ENCODE data around the gene DPY30. TPM values are rescaled to one million over a fixed set of nuclear protein-coding genes. Genes with fewer than 3 reads are reported as not detected.

The DPY30 gene
- total RNA-seq (42.0 and 43.4 TPM in 2 replicates), polyA plus RNA-seq (56.8 and 64.8 TPM in 2 replicates), polyA minus RNA-seq (15.0 and 17.3 TPM in 2 replicates)
- 61.5 TPM for total RNA-seq (2013)

- ChIA-PET POLR2A (interaction anchor here (0.6 to 2.5 kb wide), 6 partner anchors 16 to 56 kb away, joined by 3 to 27 read pairs (median 4); partner anchors contain the start of genes MEMO1 and SPAST), CTCF (interaction anchor here (0.5 to 2.6 kb wide), 8 partner anchors 17 to 121 kb away, joined by 3 to 16 read pairs (median 4); partner anchors contain the start of genes MEMO1 and SPAST)
- peak; percentile 94 for DNase-seq
- H3K4me2 ChIP-seq (replicated peaks; ENCODE audit: low read depth, low read length, poor library complexity, severe bottlenecking), result peak within 1 kb of the TSS; percentile 79
- no peaks in the 10 kb centered on the region for H3K9me3 ChIP-seq (ENCODE audit: control extremely low read depth in 1 of 3, control insufficient read depth in 2 of 3, insufficient read depth in 1 of 3, low read length in 2 of 3)
- intact Hi-C loops (cut with micrococcal nuclease), result loop anchor here (1.0 kb wide), 3 partner anchors 24 to 59 kb away; partner anchors contain the start of genes MEMO1 and SPAST
- ATAC-seq (ENCODE audit: low read depth), result peak; percentile 95
- Mint-ChIP-seq H3K9me3 (ENCODE audit: insufficient read depth) (no peaks in the 10 kb centered on the region), H3K27me3 (no peaks in the 10 kb centered on the region), H3K4me1 (peaks cover 19% of the 10 kb centered on the region), H3K27ac (peak within 1 kb of the TSS; percentile 97), H3K4me3 (peak within 1 kb of the TSS; percentile 97)
- no peaks in the 10 kb centered on the region for H3K27me3 ChIP-seq (replicated peaks in 1 of 4; ENCODE audit: control extremely low read depth in 1 of 4, control insufficient read depth in 3 of 4, insufficient read depth in 4 of 4, low read length in 3 of 4)
- H3K79me2 ChIP-seq (ENCODE audit: control insufficient read depth, insufficient read depth, low read length), result peaks cover 18% of the 10 kb centered on the region
- under 1% methylated on average over 35 of the region's 43 CpGs for WGBS (ENCODE audit: insufficient coverage)
- H3K9ac ChIP-seq (ENCODE audit: low read length), result peak within 1 kb of the TSS; percentile 79
- peaks cover 0 to 8% of the 10 kb centered on the region in 2 experiments for H3K36me3 ChIP-seq (replicated peaks in 1 of 2; ENCODE audit: control extremely low read depth in 1 of 2, control insufficient read depth in 1 of 2, extremely low read depth in 1 of 2, insufficient read depth in 2 of 2, low read length in 1 of 2)
- TF ChIP-seq EZH2 (IDR thresholded peaks at IDR 0.05; ENCODE audit: borderline replicate concordance, insufficient read depth, low read depth, low read length, poor library complexity, severe bottlenecking) (no peak), CTCF (IDR thresholded peaks at IDR 0.05) (no peak)
- H3K4me1 ChIP-seq (ENCODE audit: control insufficient read depth in 2 of 2, insufficient read depth in 2 of 2, low read length in 2 of 2), result peaks cover 5 to 12% of the 10 kb centered on the region in 2 donors
- H2AFZ ChIP-seq (ENCODE audit: insufficient read depth, low read depth, low read length, poor library complexity, severe bottlenecking), result peak within 1 kb of the TSS; percentile 89
- H3K27ac ChIP-seq (ENCODE audit: low read length in 2 of 2), result peak within 1 kb of the TSS; percentile 73 to 76
- peak within 1 kb of the TSS; percentile 58 to 86 (median 78) for H3K4me3 ChIP-seq (ENCODE audit: control extremely low read depth in 1 of 5, extremely low read depth in 1 of 5, insufficient read depth in 1 of 5, low read depth in 2 of 5, low read length in 4 of 5)
- H4K20me1 ChIP-seq (ENCODE audit: control insufficient read depth, insufficient read depth, low read length, poor library complexity, severe bottlenecking), result no peaks in the 10 kb centered on the region
Measured at GRCh38 chr2:32039447-32040219, at the start of gene DPY30. TSS of gene DPY30 (minus strand) at chr2:32039805. CDS start at chr2:32039456, 349 bp downstream.

GRCh38 chr2:32074134-32074506 lies 34.5 kb upstream of the DPY30 start:
- intact Hi-C loops (cut with micrococcal nuclease), result no loop called here
- 100% methylated on average over 1 of the region's 2 CpGs for WGBS (ENCODE audit: insufficient coverage)
- Mint-ChIP-seq H3K27me3 (no peaks in the 10 kb centered on the region), H3K4me3 (no peak overlapping the region), H3K27ac (no peak overlapping the region), H3K9me3 (ENCODE audit: insufficient read depth) (no peaks in the 10 kb centered on the region), H3K4me1 (peaks cover 24% of the 10 kb centered on the region)
- peaks cover 18% of the 10 kb centered on the region for H4K20me1 ChIP-seq (ENCODE audit: control insufficient read depth, insufficient read depth, low read length, poor library complexity, severe bottlenecking)
- no peak overlapping the region for H3K4me2 ChIP-seq (replicated peaks; ENCODE audit: low read depth, low read length, poor library complexity, severe bottlenecking)
- CTCF ChIA-PET, result interaction anchor here (1.1 kb wide), 1 partner anchor 10 kb away, joined by 3 read pairs; no protein-coding TSS in a partner anchor
- peaks cover 9 to 10% of the 10 kb centered on the region in 2 experiments for H3K36me3 ChIP-seq (replicated peaks in 1 of 2; ENCODE audit: control extremely low read depth in 1 of 2, control insufficient read depth in 1 of 2, extremely low read depth in 1 of 2, insufficient read depth in 2 of 2, low read length in 1 of 2)
- DNase-seq, result no peak
- H3K9ac ChIP-seq (ENCODE audit: low read length), result no peak overlapping the region
- no peak for ATAC-seq (ENCODE audit: low read depth)
- no peaks in the 10 kb centered on the region for H3K27me3 ChIP-seq (replicated peaks in 1 of 4; ENCODE audit: control extremely low read depth in 1 of 4, control insufficient read depth in 3 of 4, insufficient read depth in 4 of 4, low read length in 3 of 4)
- H3K4me1 ChIP-seq (ENCODE audit: control insufficient read depth in 2 of 2, insufficient read depth in 2 of 2, low read length in 2 of 2), result peaks cover 5% of the 10 kb centered on the region in 2 donors
- no peak overlapping the region for H3K27ac ChIP-seq (ENCODE audit: low read length in 2 of 2)
- H2AFZ ChIP-seq (ENCODE audit: insufficient read depth, low read depth, low read length, poor library complexity, severe bottlenecking), result no peak overlapping the region
- peaks cover 95% of the 10 kb centered on the region for H3K79me2 ChIP-seq (ENCODE audit: control insufficient read depth, insufficient read depth, low read length)
- TF ChIP-seq CTCF (IDR thresholded peaks at IDR 0.05) (no peak), EZH2 (IDR thresholded peaks at IDR 0.05; ENCODE audit: borderline replicate concordance, insufficient read depth, low read depth, low read length, poor library complexity, severe bottlenecking) (no peak)
- no peak overlapping the region for H3K4me3 ChIP-seq (ENCODE audit: control extremely low read depth in 1 of 5, extremely low read depth in 1 of 5, insufficient read depth in 1 of 5, low read depth in 2 of 5, low read length in 4 of 5)
- POLR2A ChIA-PET, result interaction anchor here (1.0 kb wide), 1 partner anchor 11 kb away, joined by 4 read pairs; the partner anchor contains the start of gene SPAST
- H3K9me3 ChIP-seq (ENCODE audit: control extremely low read depth in 1 of 3, control insufficient read depth in 2 of 3, insufficient read depth in 1 of 3, low read length in 2 of 3), result no peaks in the 10 kb centered on the region
